ENCODE measurements around the gene KIAA0319L. TPM values are rescaled to one million over a fixed set of nuclear protein-coding genes. Genes with fewer than 3 reads are reported as not detected.
"Not testable (repeated sequence)": the region's sequence is repeated elsewhere in the genome, so short reads cannot be mapped to it uniquely, and the experiment has no call there.

KIAA0319L gene
- total RNA-seq, 1 experiment from 2014 or later = 72.0 TPM

- H3K4me3 ChIP-seq = no peak overlapping the region
- no TSS peak for BruUV-seq (replicated peaks)
- H3K27me3 ChIP-seq (ENCODE audit: insufficient read depth, low read depth) = no peaks in the 10 kb centered on the region
- H3F3A ChIP-seq (ENCODE audit: insufficient read depth, low read depth) = 0 out of 2 replicates have a peak, but pooled peaks cover 4% of the 10 kb centered on the region
- POLR2A ChIA-PET (ENCODE audit: unreplicated experiment) = no interaction called here
- intact Hi-C loops (cut with micrococcal nuclease; ENCODE audit: unreplicated experiment) = loop anchor here (5.0 kb wide), 1 partner anchor 65 kb away; the partner anchor contains the start of gene PSMB2
- H3K4me1 ChIP-seq (replicated peaks; ENCODE audit: insufficient read depth) = no peaks in the 10 kb centered on the region; the same call in 1 of the 2 replicates
- H3K27ac ChIP-seq = no peak overlapping the region
- no peaks in the 10 kb centered on the region for H3K36me3 ChIP-seq (ENCODE audit: low read depth)
- no peaks in the 10 kb centered on the region for H3K9me2 ChIP-seq (ENCODE audit: insufficient read depth)
- no peak overlapping the region for H2AFZ ChIP-seq
- CTCF ChIA-PET = no interaction called here
- TF ChIP-seq EZH2 (IDR thresholded peaks at IDR 0.05; ENCODE audit: low read depth) = no peak
- TF ChIP-seq, protein P1, sequence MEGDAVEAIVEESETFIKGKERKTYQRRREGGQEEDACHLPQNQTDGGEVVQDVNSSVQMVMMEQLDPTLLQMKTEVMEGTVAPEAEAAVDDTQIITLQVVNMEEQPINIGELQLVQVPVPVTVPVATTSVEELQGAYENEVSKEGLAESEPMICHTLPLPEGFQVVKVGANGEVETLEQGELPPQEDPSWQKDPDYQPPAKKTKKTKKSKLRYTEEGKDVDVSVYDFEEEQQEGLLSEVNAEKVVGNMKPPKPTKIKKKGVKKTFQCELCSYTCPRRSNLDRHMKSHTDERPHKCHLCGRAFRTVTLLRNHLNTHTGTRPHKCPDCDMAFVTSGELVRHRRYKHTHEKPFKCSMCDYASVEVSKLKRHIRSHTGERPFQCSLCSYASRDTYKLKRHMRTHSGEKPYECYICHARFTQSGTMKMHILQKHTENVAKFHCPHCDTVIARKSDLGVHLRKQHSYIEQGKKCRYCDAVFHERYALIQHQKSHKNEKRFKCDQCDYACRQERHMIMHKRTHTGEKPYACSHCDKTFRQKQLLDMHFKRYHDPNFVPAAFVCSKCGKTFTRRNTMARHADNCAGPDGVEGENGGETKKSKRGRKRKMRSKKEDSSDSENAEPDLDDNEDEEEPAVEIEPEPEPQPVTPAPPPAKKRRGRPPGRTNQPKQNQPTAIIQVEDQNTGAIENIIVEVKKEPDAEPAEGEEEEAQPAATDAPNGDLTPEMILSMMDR (conservative IDR thresholded peaks at IDR 0.05) = no peak
- H3K4me2 ChIP-seq = no peak overlapping the region
- no peaks in the 10 kb centered on the region for H3K79me2 ChIP-seq (ENCODE audit: low read depth)
- H3K9me3 ChIP-seq (ENCODE audit: insufficient read depth, low read depth) = no peaks in the 10 kb centered on the region
- H4K20me1 ChIP-seq (ENCODE audit: insufficient read depth) = no peaks in the 10 kb centered on the region
- DNase-seq = no peak
Measured at GRCh38 chr1:35577071-35577998, 20.1 kb upstream of the KIAA0319L start.

- H3K4me3 ChIP-seq; H3K79me2 ChIP-seq (ENCODE audit: low read depth); BruUV-seq (replicated peaks); H2AFZ ChIP-seq; H3K27ac ChIP-seq; H3K4me2 ChIP-seq; H3K9me3 ChIP-seq (ENCODE audit: insufficient read depth, low read depth); H3K27me3 ChIP-seq (ENCODE audit: insufficient read depth, low read depth); H3K9me2 ChIP-seq (ENCODE audit: insufficient read depth); H4K20me1 ChIP-seq (ENCODE audit: insufficient read depth); H3K36me3 ChIP-seq (ENCODE audit: low read depth); POLR2A ChIA-PET (ENCODE audit: unreplicated experiment); H3K4me1 ChIP-seq (replicated peaks; ENCODE audit: insufficient read depth); DNase-seq; H3F3A ChIP-seq (ENCODE audit: insufficient read depth, low read depth); CTCF ChIA-PET: not testable (repeated sequence)
- intact Hi-C loops (cut with micrococcal nuclease; ENCODE audit: unreplicated experiment) = loop anchor here (5.0 kb wide), 1 partner anchor 66 kb away; the partner anchor contains the start of gene PSMB2
Measured at GRCh38 chr1:35576766-35577070, 19.5 kb upstream of the KIAA0319L start.

DNA sequence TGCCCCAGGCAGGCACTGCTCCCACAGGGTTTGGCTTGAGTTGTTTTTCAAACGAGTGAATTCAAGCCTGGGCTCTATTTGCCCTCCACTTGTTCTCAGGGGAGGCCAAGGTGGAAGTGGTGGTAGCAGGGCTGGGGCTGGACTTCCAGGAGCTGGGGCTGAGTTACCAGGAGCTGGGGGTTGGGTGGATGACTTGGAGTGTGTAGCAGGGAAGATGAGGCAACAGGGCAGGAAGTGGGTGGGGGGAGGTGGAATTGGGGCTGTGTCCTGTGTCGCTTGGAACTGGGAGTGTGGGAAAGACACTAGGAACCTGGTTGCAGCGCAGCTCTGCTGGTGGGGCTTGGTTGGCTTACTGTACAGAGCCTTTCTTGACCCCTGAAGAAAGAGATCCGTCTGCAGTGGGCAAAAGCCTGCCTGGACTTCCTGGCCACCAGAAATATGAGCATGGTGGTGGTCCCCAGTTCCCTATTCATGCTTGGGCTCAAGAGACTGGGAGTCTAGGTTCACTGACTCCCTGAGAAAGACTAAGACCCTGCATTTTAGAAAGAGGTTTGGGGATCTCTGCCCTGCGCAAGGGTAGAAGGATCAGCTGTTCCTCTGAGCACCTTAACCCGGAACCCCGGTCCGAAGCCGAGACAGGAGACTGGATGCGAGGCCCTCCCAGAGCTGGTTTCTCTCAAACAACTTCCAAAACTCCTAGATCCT is 19.0 kb upstream of the KIAA0319L start:
- no TSS peak for BruUV-seq (replicated peaks)
- CTCF ChIA-PET = no interaction called here

More for the DNA sequence above, 19.0 kb upstream of the KIAA0319L start:
- no peak overlapping the region for H3K4me3 ChIP-seq
- no peaks in the 10 kb centered on the region for H3K27me3 ChIP-seq (ENCODE audit: insufficient read depth, low read depth)
- POLR2A ChIA-PET (ENCODE audit: unreplicated experiment) = no interaction called here
- no peak overlapping the region for H2AFZ ChIP-seq
- H3K9me2 ChIP-seq (ENCODE audit: insufficient read depth) = no peaks in the 10 kb centered on the region
- no peak overlapping the region for H3K4me2 ChIP-seq
- no peaks in the 10 kb centered on the region; the same call in 1 of the 2 replicates for H3K4me1 ChIP-seq (replicated peaks; ENCODE audit: insufficient read depth)
- no peak for DNase-seq
- H3K36me3 ChIP-seq (ENCODE audit: low read depth) = no peaks in the 10 kb centered on the region
- H4K20me1 ChIP-seq (ENCODE audit: insufficient read depth) = no peaks in the 10 kb centered on the region
- 0 out of 2 replicates have a peak, but pooled peaks cover 4% of the 10 kb centered on the region for H3F3A ChIP-seq (ENCODE audit: insufficient read depth, low read depth)
- H3K79me2 ChIP-seq (ENCODE audit: low read depth) = no peaks in the 10 kb centered on the region
- no peak overlapping the region for H3K27ac ChIP-seq
- no peaks in the 10 kb centered on the region for H3K9me3 ChIP-seq (ENCODE audit: insufficient read depth, low read depth)
- TF ChIP-seq, protein P1 (conservative IDR thresholded peaks at IDR 0.05) = no peak
- TF ChIP-seq EZH2 (IDR thresholded peaks at IDR 0.05; ENCODE audit: low read depth) = no peak
- intact Hi-C loops (cut with micrococcal nuclease; ENCODE audit: unreplicated experiment) = loop anchor here (5.0 kb wide), 1 partner anchor 66 kb away; the partner anchor contains the start of gene PSMB2
